SK-N-SH (cell line): ENCODE measurements around the gene GPR148.

Source experiments
- CHD2 ChIP-seq: fragments of 150-350 bp; IDR thresholded peaks from 2 replicates; pipeline ENCODE4 v1.6.1; 2018; ENCODE audit warnings: low read length; ENCODE audit not compliant: partially characterized antibody
- ELF1 ChIP-seq: IDR thresholded peaks from 2 replicates; pipeline ENCODE4 v1.4.0; 2012
- EP300 ChIP-seq, 2 experiments: IDR thresholded peaks; 2 replicates each; pipeline versions ENCODE4 v1.4.0 to v1.6.1; 2012; ENCODE audit warnings: borderline replicate concordance in 1 of 2, low read depth in 1 of 2, low read length in 1 of 2
- EZH2phosphoT487 ChIP-seq: fragments of 200-600 bp; sonication (generic); IDR thresholded peaks from 2 replicates; pipeline ENCODE4 v1.6.1; 2017; ENCODE audit warnings: low read depth, mixed run types, mild to moderate bottlenecking, antibody characterized with exemption, moderate library complexity, borderline replicate concordance
- NFIC ChIP-seq: IDR thresholded peaks from 2 replicates; pipeline ENCODE4 v1.4.0; 2012; ENCODE audit warnings: borderline replicate concordance
- POLR2AphosphoS5 ChIP-seq: IDR thresholded peaks from 2 replicates; pipeline ENCODE4 v1.6.1; 2012; ENCODE audit warnings: low read depth, low read length
- RCOR1 ChIP-seq: fragments of 150-350 bp; IDR thresholded peaks from 2 replicates; pipeline ENCODE4 v1.6.1; 2017; ENCODE audit warnings: antibody characterized with exemption, low read length
- RXRA ChIP-seq: IDR thresholded peaks from 2 replicates; pipeline ENCODE4 v1.4.0; 2012; ENCODE audit warnings: low read depth, mild to moderate bottlenecking, borderline replicate concordance
- SMC3 ChIP-seq: IDR thresholded peaks from 2 replicates; pipeline ENCODE4 v1.6.1; 2012; ENCODE audit warnings: low read depth, low read length, improper control_type of control experiment
- TAF1 ChIP-seq: IDR thresholded peaks from 2 replicates; pipeline ENCODE4 v1.6.1; 2012; ENCODE audit warnings: low read depth, mild to moderate bottlenecking, low read length, moderate library complexity, borderline replicate concordance
- TF ChIP-seq, protein P1 (sequence below): fragments of 200-600 bp; sonication (generic); IDR thresholded peaks from 2 replicates; pipeline ENCODE4 v1.6.1; 2017; ENCODE audit warnings: antibody characterized with exemption, mild to moderate bottlenecking, moderate library complexity
- TF ChIP-seq, protein P2 (sequence below): fragments of 150-350 bp; IDR thresholded peaks from 2 replicates; pipeline ENCODE4 v1.6.1; 2016; ENCODE audit warnings: mild to moderate bottlenecking, low read depth, low read length
- TF ChIP-seq, protein P3 (sequence below): IDR thresholded peaks from 2 replicates; pipeline ENCODE4 v1.4.0; 2012; ENCODE audit warnings: low read depth

DNA sequence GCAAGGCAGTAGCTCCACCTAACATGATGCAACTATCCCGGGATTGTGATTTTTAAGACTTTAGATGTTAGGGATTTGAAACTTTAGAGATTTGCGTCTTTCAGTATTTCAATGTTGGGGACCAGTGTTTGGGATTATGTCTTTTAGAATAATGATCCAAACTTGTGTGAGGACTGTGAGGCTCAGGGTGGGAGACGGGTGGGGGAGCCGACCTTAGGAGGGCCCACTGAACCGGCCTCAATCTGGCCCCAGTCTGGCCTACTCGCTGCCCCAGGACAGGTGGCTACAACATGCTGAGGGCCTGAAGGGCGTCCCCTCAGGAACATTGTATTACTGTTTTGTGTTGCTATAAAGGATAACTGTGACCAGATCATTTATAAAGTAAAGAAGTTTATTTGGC, 37.2 kb downstream of the GPR148 start:
- TF ChIP-seq, protein P1, sequence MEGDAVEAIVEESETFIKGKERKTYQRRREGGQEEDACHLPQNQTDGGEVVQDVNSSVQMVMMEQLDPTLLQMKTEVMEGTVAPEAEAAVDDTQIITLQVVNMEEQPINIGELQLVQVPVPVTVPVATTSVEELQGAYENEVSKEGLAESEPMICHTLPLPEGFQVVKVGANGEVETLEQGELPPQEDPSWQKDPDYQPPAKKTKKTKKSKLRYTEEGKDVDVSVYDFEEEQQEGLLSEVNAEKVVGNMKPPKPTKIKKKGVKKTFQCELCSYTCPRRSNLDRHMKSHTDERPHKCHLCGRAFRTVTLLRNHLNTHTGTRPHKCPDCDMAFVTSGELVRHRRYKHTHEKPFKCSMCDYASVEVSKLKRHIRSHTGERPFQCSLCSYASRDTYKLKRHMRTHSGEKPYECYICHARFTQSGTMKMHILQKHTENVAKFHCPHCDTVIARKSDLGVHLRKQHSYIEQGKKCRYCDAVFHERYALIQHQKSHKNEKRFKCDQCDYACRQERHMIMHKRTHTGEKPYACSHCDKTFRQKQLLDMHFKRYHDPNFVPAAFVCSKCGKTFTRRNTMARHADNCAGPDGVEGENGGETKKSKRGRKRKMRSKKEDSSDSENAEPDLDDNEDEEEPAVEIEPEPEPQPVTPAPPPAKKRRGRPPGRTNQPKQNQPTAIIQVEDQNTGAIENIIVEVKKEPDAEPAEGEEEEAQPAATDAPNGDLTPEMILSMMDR = no peak
- TF ChIP-seq EZH2phosphoT487 = no peak
- TF ChIP-seq EP300 (IDR thresholded peaks at IDR 0.05; ENCODE audit: borderline replicate concordance in 1 of 2, low read depth in 1 of 2, low read length in 1 of 2) = no peak
- TF ChIP-seq, protein P2, sequence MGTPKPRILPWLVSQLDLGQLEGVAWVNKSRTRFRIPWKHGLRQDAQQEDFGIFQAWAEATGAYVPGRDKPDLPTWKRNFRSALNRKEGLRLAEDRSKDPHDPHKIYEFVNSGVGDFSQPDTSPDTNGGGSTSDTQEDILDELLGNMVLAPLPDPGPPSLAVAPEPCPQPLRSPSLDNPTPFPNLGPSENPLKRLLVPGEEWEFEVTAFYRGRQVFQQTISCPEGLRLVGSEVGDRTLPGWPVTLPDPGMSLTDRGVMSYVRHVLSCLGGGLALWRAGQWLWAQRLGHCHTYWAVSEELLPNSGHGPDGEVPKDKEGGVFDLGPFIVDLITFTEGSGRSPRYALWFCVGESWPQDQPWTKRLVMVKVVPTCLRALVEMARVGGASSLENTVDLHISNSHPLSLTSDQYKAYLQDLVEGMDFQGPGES = no peak
- no peak for TF ChIP-seq CHD2
- TF ChIP-seq RXRA = no peak
- TF ChIP-seq ELF1 = no peak
- no peak for TF ChIP-seq RCOR1
- no peak for TF ChIP-seq SMC3
- no peak for TF ChIP-seq TAF1
- TF ChIP-seq, protein P3, sequence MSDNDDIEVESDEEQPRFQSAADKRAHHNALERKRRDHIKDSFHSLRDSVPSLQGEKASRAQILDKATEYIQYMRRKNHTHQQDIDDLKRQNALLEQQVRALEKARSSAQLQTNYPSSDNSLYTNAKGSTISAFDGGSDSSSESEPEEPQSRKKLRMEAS = no peak
- no peak for TF ChIP-seq POLR2AphosphoS5
- no peak for TF ChIP-seq NFIC
